GM23338 (cell line): ENCODE data around the gene GPN3. TPM values are rescaled to one million over a fixed set of nuclear protein-coding genes. Genes with fewer than 3 reads are reported as not detected.
"Not testable (repeated sequence)": the region's sequence is repeated elsewhere in the genome, so short reads cannot be mapped to it uniquely, and the experiment has no call there.

Experiments used
- ATAC-seq: fragments of 200-7000 bp; cut with Tn5 transposase; 3 replicates; pipeline ENCODE4 v1.9.1; 2020
- DNase-seq: peaks from one replicate; pipeline ENCODE4 v3.0.0-alpha.2; 2015; ENCODE audit warnings: low spot score
- H2AFZ ChIP-seq: fragments of 200-600 bp; sonication (generic); 2 replicates; pipeline ENCODE4 v1.8.0; 2016; ENCODE audit warnings: antibody characterized with exemption, mild to moderate bottlenecking, moderate library complexity
- H3F3A ChIP-seq: fragments of 200-600 bp; sonication (generic); replicated peaks from 2 replicates; pipeline ENCODE4 v1.8.0; 2017; ENCODE audit warnings: antibody characterized with exemption, mixed run types, low read depth
- H3K27ac ChIP-seq: fragments of 200-600 bp; sonication (generic); 2 replicates; pipeline ENCODE4 v1.6.1; 2016; ENCODE audit warnings: low read depth
- H3K27me3 ChIP-seq: fragments of 200-600 bp; sonication (generic); 2 replicates; pipeline ENCODE4 v1.8.0; 2016; ENCODE audit warnings: mild to moderate bottlenecking, mixed run types, moderate library complexity; ENCODE audit not compliant: insufficient read depth
- H3K36me3 ChIP-seq: fragments of 200-600 bp; sonication (generic); 2 replicates; pipeline ENCODE4 v1.8.0; 2016; ENCODE audit warnings: mild to moderate bottlenecking; ENCODE audit not compliant: insufficient read depth
- H3K4me1 ChIP-seq: fragments of 200-600 bp; sonication (generic); 2 replicates; pipeline ENCODE4 v1.8.0; 2016; ENCODE audit warnings: mild to moderate bottlenecking, moderate library complexity; ENCODE audit not compliant: insufficient read depth
- H3K4me2 ChIP-seq: fragments of 200-600 bp; sonication (generic); 2 replicates; pipeline ENCODE4 v1.7.1; 2017; ENCODE audit warnings: mixed run types
- H3K4me3 ChIP-seq: fragments of 200-600 bp; sonication (generic); 2 replicates; pipeline ENCODE4 v1.6.1; 2016; ENCODE audit warnings: mixed run types
- H3K79me2 ChIP-seq: fragments of 200-600 bp; sonication (generic); replicated peaks from 2 replicates; pipeline ENCODE4 v1.8.0; 2017; ENCODE audit warnings: mild to moderate bottlenecking; ENCODE audit not compliant: insufficient read depth
- H3K9me2 ChIP-seq: fragments of 200-600 bp; sonication (generic); 2 replicates; pipeline ENCODE4 v1.8.0; 2017; ENCODE audit not compliant: insufficient read depth
- H4K20me1 ChIP-seq: fragments of 200-600 bp; sonication (generic); replicated peaks from 2 replicates; pipeline ENCODE4 v1.8.0; 2017; ENCODE audit warnings: mild to moderate bottlenecking; ENCODE audit not compliant: insufficient read depth
- H3K27ac Mint-ChIP-seq: 2 replicates; pipeline ENCODE4 v1.8.0; 2020; ENCODE audit warnings: inconsistent platforms, mild to moderate bottlenecking, moderate library complexity, mixed read lengths
- H3K27me3 Mint-ChIP-seq: 3 replicates; pipeline ENCODE4 v1.8.0; 2022; ENCODE audit warnings: low read depth, mild to moderate bottlenecking, moderate library complexity, mixed read lengths, inconsistent platforms; ENCODE audit not compliant: insufficient read depth, poor library complexity
- H3K36me3 Mint-ChIP-seq: 3 replicates; pipeline ENCODE4 v1.8.0; 2021; ENCODE audit warnings: low read depth, mild to moderate bottlenecking, inconsistent platforms, moderate library complexity, mixed read lengths
- H3K4me1 Mint-ChIP-seq: 3 replicates; pipeline ENCODE4 v1.8.0; 2020; ENCODE audit warnings: mild to moderate bottlenecking, inconsistent platforms, mixed read lengths
- H3K4me3 Mint-ChIP-seq: 3 replicates; pipeline ENCODE4 v1.8.0; 2021; ENCODE audit warnings: moderate library complexity, mild to moderate bottlenecking, inconsistent platforms, mixed read lengths
- H3K9me3 Mint-ChIP-seq: 3 replicates; pipeline ENCODE4 v1.8.0; 2020; ENCODE audit warnings: moderate library complexity, mild to moderate bottlenecking, inconsistent platforms, mixed read lengths
- NANOG ChIP-seq: IDR thresholded peaks from 2 replicates; pipeline ENCODE4 v1.6.1; 2016; ENCODE audit warnings: antibody characterized with exemption, borderline replicate concordance
- REST ChIP-seq: IDR thresholded peaks from one replicate; pipeline ENCODE4 v1.6.1; 2018; ENCODE audit warnings: antibody characterized with exemption; ENCODE audit not compliant: unreplicated experiment
- ZNF114 ChIP-seq: fragments of 250-450 bp; sonication (Bioruptor Pico); IDR thresholded peaks from 2 replicates; pipeline ENCODE4 v1.5.0; 2020; ENCODE audit warnings: mild to moderate bottlenecking, moderate library complexity
- ZNF331 ChIP-seq: fragments of 250-450 bp; sonication (Bioruptor Pico); IDR thresholded peaks from 2 replicates; pipeline ENCODE4 v1.5.0; 2020; ENCODE audit warnings: low read depth, mild to moderate bottlenecking, moderate library complexity
- polyA plus RNA-seq: library from polyadenylated mRNA; unstranded; fragments of >200 nt; fragmentation: Nextera tagmentation; extraction: Ambion mirVana; gene quantifications from 2 replicates; pipeline ENCODE4 v1.2.1, GENCODE V29; 2016
- total RNA-seq: library from RNA; depleted of rRNA; stranded (reverse); fragments of >200 nt; shearing (Covaris generic); gene quantifications from 2 replicates; pipeline ENCODE4 v1.2.3, GENCODE V29; 2014

The GPN3 gene
- total and polyA plus RNA-seq, 2 experiments from 2014 or later, result 45.0 to 108 TPM

GRCh38 chr12:110436231-110436630, 31.8 kb downstream of the GPN3 start (continued):
- TF ChIP-seq REST, result no peak
- no peak for TF ChIP-seq ZNF331
- no peak for TF ChIP-seq ZNF114 (CRISPR knock-in tag)

- Mint-ChIP-seq H3K36me3 (peaks cover 32% of the 10 kb centered on the region), H3K27me3 (peaks cover 11% of the 10 kb centered on the region), H3K4me3 (no peak overlapping the region; the same call in 2 of the 3 replicates), H3K4me1 (no peaks in the 10 kb centered on the region), H3K27ac (no peak overlapping the region), H3K9me3 (no peaks in the 10 kb centered on the region)
- Histone ChIP-seq H3K4me2 (no peak overlapping the region), H3K79me2 (no peaks in the 10 kb centered on the region), H3F3A (peaks cover 10% of the 10 kb centered on the region; the same call in 1 of the 2 replicates), H3K27ac (peak overlapping the region; percentile 32; the same call in 1 of the 2 replicates), H2AFZ (peak overlapping the region; percentile 43; the same call in 1 of the 2 replicates), H3K36me3 (peaks cover 12% of the 10 kb centered on the region), H4K20me1 (no peaks in the 10 kb centered on the region), H3K27me3 (no peaks in the 10 kb centered on the region), H3K4me1 (no peaks in the 10 kb centered on the region), H3K9me2 (no peaks in the 10 kb centered on the region), H3K4me3 (no peak overlapping the region; the same call in 1 of the 2 replicates)
- DNase-seq, result no peak
- no peak for ATAC-seq
- TF ChIP-seq NANOG (no peak), REST (no peak)
Measured at GRCh38 chr12:110431957-110432587, 36.0 kb downstream of the GPN3 start.

- H3K4me3 Mint-ChIP-seq, H3K79me2 ChIP-seq, H3K4me1 Mint-ChIP-seq, H2AFZ ChIP-seq, H3K4me1 ChIP-seq, H3K4me2 ChIP-seq, H3K27ac Mint-ChIP-seq, H3K36me3 ChIP-seq, H4K20me1 ChIP-seq, H3K27me3 ChIP-seq, H3K27ac ChIP-seq, ATAC-seq, H3K36me3 Mint-ChIP-seq, H3K9me3 Mint-ChIP-seq, H3K9me2 ChIP-seq, DNase-seq, H3K4me3 ChIP-seq: not testable (repeated sequence)
- peaks cover 13% of the 10 kb centered on the region; the same call in 1 of the 2 replicates for H3F3A ChIP-seq
- H3K27me3 Mint-ChIP-seq, result peaks cover 11% of the 10 kb centered on the region
Measured at GRCh38 chr12:110429676-110430075, 38.4 kb downstream of the GPN3 start.
